COR-L47 (cell line): ENCODE measurements around the gene INPPL1.

Source experiments
- DNase-seq: peaks from one replicate; lab custom pipeline; 2025; lab: John Stamatoyannopoulos, UW

The INPPL1 gene

GRCh38 chr11:72287293-72287692 is 62.7 kb downstream of the INPPL1 start:
- DNase-seq: no peak
